Measurements from ENCODE around the gene MAPRE3. TPM values are rescaled to one million over a fixed set of nuclear protein-coding genes. Genes with fewer than 3 reads are reported as not detected.

MAPRE3 gene
- total RNA-seq, 1 experiment from 2014 or later = 1.6 TPM

DNA sequence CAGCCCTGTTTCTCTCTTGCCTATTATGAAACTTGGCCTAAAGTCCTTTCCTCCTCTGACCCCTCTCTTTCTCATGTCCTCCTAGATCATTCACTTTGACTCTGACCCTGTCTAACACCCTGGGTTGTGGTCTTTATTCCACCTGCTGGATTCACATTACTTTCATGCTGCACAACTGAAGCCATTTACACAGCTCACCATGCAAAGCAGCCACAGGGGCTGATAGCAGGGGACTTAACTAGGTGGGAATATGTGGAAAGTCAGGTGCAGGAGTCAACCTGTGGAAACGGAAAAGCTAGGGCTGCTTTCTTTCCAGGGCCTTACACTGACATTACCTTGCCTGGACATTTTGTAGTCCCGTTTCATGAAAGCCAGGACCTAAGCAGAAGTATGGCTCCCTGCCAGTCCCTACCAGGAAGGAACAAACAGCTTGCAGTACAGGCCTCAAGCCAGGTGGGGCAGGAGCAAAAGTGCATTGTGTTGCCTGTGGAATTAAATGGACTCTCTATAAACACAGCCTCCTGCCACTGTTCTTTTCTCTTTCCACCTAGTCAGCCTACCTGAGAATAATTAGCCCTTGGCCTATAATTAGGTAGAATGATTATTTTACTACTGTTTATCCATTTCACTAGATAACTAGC is 11.8 kb downstream of the MAPRE3 start:
- DNase-seq (ENCODE audit: low read depth) = peak; percentile 24

DNA sequence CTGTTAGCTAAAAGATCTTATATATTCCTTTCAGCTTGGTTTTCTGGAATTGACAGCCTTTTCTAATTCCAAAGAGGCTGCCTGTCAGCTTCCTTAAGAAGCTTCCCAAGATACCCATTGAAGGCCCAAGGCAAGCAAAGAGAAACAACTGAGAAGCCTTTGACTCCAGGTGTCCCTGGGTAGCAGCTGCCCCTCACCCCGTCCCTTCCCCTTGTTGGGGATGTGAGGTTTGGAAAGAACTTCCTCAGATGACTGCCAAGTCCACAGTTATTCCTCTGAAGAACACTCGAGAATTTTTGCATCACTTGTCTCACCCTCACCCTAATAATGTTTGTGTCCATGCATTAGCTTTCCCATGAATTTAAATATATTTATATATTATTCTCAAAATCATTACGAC is 13.3 kb downstream of the MAPRE3 start:
- no peak for DNase-seq (ENCODE audit: low read depth)

DNA sequence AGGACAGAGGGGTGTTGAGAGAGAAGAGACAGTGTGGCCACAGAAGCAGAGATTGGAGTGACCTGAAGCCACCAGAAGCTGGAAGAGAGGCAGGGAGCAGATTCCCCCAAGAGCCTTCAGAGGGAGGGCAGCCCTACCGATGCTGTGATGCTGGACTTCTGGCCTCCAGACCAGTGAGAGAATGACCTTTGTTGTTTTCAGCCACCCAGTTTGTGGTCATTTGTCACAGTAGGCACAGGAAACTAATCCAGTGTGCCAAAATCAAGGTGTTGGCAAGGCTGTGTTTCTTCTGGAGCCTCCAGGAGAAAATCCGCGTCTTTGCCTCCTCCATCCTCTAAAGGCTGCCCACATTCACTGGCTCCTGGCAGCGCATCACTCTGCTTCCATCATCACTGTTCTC is 15.4 kb downstream of the MAPRE3 start:
- DNase-seq (ENCODE audit: low read depth) = no peak

DNA sequence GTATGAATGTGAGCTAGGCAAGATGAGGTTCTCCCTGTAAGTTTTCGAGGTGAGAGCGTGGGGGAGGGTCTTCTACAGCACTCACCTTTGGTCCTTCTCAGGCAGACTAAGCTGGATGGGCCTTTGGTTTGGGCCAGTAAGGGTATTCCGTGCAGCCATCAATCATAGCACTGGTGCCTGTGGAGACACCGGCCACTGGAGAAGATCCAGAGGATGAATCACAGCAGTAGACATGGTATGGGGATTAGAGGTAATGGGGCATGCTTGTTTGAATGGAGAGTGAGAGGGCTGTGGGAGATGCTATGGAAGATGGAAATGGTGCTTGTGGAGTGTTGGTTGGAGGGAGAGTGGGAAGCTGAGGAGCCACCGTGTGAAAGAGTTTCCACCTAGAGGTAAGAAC is 16.1 kb downstream of the MAPRE3 start:
- DNase-seq (ENCODE audit: low read depth) = no peak

DNA sequence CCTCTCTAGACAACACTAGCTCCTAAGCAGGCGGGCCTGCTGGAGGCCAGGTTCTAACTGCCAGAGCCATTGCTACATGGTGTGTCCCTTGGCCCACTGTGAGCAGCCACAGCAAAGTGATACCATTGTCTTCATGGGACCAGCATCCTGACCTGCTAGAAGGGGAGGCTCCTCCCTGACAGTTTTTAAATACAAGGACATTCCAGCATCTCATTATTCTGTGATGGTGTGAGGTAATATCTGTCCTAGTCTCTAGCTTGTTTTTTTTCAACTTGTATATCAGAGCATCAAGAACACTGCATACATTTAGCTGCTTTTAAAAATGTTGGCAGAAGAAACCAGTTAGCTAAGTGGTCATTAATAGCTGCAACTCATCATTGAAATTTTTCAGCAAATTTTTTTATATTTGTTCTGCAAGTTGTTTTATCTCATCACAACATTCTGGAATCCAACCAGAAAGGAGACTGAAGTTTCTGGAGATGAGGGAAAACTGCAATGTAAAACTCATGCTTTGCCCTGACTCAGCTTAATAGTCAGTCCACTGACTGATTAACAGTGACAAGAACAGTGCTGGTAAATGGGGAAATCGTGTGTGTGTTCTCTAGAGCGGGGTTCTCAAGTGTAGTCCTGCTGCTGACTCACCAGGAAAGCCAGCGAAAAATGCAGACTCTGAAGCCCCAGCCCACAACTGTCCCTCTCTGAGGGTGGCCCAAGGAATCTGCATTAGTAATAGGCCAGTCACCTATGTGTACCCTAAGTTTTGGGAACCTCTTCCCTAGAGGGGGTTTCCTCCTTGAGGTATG is 17.8 kb downstream of the MAPRE3 start:
- peak; percentile 60 for DNase-seq (ENCODE audit: low read depth)

DNA sequence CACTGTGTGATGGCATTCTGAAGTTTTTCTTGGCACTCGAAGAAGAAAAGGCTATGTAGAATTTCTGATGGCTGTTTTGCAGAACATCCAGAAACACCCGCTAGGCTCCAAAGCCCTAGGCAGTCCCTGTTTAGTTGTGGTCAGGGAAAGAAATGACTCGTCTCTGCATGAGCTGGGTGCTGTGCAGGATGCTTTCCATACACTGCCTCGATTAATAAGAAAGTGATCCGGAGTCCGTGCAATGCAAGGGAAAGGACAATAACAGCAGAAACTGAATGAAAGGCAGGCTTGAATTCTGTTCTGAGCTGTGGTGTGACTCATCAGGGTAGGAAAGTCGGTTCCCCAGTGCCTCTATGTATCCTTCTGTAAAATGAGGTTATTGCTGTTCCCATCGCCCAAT is 18.7 kb downstream of the MAPRE3 start:
- peak; percentile 64 for DNase-seq (ENCODE audit: low read depth)

DNA sequence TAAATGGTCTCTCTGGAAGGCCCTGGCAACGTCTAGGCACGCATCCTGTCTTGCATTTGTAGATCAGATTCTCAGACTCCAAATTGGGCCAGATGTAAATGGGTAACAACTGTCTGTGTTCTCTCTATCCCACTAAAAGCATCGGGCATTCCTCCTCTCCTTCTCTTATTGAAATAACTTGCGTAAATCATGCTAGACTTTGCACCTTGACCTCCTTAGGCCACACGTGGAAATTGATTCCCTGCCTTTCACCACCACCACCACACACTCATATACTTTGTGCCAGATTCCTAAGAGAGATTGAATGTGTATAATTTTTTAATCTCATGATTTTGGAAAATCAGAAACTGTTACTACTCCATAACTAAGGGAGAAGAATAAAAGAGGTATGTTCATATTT is 21.3 kb downstream of the MAPRE3 start:
- DNase-seq (ENCODE audit: low read depth) = no peak

DNA sequence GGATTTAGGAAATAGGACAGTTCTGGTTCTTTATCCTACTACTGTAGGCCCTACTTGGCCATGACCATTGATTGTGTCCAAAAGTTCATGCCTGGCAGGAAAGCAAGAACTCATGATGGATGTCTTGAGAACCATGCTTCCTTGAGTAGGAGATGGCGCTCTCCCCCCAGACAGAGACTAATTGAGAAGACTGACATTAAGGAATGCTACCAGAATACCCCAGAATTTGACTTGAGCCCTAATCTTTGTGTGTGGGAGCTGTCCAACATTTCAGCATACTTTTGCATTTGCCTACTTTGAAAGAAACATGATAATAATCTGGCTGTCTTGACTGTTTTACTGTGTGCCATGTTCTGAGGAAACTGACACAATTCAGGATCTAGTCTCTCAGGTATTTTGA is 23.3 kb downstream of the MAPRE3 start:
- DNase-seq (ENCODE audit: low read depth) = no peak

DNA sequence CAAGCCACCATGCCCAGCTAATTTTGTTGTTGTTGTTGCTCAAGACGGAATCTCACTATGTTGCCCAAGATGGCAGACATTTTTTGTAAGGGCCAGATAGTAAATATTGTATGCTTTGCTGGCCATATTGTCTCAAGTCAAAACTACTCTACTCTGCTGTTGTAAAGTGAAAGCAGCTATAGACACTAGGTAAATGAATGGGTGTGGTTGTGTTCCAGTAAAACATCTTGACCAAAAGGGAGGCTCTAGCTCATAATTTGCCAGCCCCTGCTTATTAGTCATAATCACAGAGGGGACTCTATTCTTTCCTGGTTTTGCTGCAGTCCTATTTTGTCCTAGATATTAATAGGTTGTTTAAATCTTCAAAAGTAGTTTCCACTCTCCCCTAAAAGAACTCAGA is 24.5 kb downstream of the MAPRE3 start:
- DNase-seq (ENCODE audit: low read depth) = no peak

DNA sequence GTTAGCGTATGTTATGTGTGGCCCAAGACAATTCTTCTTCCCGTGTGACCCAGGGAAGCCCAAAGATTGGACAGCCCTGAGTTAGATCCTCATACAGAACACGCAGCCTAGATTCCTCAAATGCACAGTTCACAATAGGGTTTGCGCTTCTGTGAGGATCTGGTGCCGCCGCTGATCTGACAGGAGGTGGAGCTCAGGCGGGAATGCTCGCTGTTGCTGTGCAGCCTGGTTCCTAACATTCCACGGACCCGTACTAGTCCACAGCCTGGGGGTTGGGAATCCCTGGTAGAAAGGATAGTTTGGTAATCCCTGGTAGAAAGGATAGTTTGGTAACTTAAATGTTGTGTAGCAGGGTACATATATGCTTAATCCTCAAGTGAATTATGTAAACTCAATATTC is 27.0 kb downstream of the MAPRE3 start:
- no peak for DNase-seq (ENCODE audit: low read depth)

DNA sequence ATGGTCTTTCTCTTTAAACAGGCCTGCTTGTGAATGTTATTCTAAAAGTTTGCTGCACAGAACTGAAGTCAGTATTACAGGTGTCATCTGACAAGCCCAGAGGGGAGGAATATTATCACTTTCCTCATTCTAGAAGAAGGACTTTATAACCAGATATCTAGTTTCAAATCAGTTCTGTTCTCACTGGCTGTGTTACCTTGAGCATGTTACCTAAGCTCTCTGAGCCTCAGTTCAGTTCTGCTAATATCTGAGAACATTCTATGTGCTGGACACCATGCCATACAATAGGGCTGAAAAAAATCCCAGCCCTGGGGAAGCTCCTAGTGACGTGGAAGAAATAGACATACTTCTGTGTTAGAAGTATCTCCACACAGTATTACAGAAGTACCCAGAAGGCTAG is 27.9 kb downstream of the MAPRE3 start:
- no peak for DNase-seq (ENCODE audit: low read depth)

DNA sequence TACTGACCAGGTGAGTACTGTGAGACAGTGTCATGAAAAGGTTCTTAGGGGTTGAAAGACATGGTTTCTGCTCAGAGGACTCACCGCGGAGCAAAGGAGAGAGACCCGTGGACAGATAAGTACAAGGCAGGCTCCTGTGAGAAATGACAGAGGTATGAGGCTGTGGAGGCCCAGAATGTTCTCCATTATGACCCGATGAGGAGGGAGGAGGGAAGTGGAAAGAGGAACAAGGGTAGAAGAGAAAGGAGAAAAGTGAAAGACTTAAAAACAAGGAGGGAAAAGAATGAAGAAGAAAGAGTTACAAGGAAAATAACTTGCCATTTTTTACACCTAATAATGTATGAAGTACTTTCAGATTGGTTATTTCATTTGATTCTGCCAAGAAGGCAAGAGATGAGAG is 29.8 kb downstream of the MAPRE3 start:
- DNase-seq (ENCODE audit: low read depth) = no peak

DNA sequence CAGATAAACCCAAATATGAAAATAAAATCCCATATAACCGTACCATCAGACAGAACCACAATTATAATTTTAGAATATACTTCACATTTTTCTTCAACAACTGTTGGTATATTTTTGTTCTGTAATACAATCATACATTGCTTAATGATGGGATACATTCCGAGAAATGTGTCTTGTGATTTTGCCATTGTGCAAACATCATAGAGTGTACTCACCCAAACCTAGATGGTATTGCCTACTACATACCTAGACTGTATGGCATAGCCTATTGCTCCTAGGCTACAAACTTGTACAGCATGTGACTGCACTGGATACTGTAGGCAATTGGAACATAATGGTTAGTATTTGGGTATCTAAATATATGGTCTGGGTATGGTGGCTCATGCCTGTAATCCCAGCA is 30.6 kb downstream of the MAPRE3 start:
- DNase-seq (ENCODE audit: low read depth) = no peak

DNA sequence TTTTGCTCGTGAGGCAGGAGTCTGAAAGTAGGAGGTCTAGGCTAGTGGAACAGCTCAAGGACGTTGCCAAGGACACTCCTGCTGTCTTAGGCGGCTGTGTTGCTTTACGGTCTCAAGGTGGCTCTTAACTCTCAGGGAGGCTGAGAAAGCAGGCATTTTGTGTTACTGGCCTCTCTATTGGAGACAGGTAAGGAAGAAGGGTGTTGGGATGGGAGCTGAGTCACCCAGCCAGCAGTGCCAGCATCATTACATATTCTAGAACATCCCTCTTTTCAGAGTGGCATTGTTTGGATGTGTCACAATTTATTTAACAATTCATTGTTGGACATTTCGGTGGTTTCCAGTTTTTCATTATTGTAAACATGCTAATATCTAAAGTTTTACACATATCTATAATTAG is 31.5 kb downstream of the MAPRE3 start:
- DNase-seq (ENCODE audit: low read depth) = no peak

DNA sequence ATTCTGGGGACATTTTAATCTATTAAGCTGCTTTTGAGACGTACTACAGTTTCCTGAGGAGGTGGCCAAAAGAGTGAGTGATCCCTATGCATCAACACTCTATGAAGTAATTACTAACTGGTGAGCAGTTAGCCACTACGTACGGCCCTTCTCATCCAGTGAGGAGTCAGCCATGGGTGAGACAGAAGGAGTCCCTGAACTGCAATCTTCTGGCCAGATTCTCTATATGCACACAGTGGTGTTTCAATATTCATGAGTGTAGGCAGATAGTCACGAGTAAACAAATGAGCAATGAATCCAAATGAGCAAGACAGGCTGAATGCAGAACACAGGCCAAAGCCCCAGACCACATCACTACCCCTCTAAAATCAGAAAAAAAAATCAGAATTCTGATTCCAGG is 32.6 kb downstream of the MAPRE3 start:
- no peak for DNase-seq (ENCODE audit: low read depth)

DNA sequence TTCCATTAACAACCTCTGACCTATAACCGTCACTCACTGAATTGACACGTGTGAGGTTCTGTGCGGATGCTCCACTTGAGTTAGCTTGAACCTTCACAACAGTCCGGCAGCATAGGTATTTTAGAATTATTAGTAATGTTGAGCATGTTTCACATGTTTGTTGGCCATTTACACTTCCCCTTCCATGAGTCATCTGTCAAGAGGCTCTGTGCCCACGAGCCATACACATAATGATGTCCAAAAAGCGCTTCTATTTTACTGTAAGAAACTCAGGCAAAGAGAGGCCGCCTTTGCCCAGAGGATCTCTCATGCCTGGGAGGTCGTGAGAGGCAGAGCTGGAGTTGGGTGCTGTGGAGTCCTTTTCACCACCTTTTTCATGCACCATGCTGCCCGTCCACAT is 33.4 kb downstream of the MAPRE3 start:
- DNase-seq (ENCODE audit: low read depth) = peak; percentile 62

DNA sequence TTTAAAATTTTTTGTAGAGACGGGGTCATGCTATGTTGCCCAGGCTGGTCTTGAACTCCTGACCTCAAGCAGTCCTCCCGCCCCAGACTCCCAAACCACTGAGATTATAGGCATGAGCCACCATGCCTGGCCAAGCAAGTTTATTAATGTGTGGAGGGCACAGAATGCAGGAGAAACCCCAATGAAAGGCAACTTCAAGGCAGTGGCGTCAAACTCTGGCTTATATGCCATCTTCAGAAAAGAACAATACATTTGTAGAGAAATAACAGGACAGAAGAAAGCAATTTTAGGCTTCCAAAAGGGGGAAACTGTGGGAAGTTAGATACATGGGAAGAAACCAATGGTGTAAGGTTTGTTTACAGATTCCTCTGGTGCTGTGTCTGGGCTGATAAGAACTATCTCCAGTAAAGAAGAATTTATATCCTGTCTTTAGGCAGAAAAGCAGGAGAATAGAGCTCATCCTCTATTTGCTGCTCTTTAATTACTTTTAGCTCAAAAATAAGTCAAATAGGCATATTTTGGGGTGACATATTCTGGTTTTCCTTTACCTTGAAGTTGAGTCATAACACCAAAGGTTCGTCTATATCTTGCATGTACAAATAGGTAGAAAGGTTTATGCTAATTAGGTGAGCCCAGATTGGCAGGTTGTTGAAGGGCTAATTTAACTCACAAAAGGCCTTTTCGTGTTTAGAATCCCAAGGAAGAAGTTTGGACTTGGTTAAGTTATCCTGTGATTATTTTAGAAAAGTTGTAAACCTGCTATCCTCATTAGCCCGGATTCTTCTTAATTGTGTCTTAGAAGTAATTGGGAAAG is 36.4 kb downstream of the MAPRE3 start:
- DNase-seq (ENCODE audit: low read depth) = no peak

DNA sequence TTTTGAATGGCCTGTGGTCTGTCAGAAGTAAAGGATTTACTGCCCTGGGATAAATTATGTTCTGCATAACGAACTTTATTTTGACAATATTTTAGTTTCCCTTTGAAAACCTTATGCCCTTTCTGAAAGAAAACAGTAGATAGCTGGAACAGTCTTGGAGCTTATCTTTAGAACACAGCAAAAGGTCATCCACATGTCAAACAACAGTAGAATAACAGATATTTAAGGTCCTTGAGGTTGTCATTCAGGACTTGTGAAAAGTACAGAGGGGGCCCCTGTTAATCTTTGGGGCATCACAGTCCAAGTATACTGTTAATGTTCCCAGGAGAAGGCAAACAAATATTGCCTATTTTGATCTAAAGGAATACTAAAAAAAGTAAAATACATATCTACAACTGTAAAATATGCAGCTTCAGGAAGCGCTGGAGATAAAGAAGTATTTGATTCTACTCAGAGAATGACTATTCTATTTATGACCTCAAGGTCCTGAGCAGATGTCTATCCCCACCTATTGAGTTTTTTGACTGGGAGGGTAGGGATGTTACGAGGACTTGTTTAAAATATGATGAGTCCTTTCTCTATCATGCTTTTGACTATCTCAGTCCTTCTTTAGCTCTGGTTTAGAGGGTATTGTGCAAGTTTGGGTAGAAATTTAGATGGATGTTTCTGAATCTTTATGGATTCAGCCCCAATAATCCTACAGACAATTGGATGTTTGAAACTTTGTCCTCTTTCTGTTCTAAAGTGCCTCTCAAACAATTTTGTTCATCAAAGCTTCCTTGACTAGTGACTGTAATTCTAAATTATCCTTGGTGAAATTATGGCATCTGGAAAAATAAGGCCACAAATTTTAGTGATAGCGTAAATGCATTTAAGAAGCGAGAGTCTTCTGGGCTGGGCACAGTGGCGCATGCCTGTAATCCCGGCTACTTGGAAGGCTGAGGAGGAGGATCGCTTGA is 37.3 kb downstream of the MAPRE3 start:
- no peak for DNase-seq (ENCODE audit: low read depth)

DNA sequence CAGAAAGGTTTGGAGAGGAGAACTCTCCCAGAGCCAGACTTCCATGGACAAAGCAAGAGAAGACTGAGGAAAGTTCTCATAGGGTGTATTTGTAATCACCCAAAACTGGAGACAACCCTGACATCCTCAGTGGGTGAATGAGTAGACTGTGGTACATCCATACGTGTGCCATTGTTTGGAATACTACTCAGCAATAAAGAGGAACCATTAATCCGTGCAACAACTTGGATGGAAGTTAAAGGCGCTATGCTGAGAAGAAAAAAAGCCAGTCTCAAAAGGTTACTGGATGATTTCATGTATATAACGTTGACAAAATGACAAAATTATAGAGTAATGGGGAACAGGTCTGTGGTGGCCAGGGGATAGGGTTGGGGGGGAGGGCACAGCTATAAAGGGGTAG is 38.2 kb downstream of the MAPRE3 start:
- DNase-seq (ENCODE audit: low read depth) = no peak

DNA sequence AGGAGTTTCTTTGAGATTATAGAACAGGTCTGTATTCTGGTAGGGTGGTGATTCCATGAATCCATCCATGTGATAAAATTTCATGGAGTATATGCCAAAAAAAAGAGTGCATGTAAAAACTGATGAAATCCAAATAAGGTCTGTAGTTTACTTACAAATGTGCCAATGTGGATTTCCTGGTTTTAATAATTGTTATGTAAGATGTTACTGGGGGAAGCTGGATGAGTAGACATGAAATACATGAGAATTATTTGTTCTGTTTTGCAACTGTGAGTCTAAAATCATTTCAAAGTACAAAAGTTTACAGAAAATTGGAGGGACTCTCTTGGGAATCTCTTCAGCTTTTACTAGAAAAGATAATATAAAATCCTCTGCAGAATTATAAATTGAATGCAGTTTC is 38.6 kb downstream of the MAPRE3 start:
- DNase-seq (ENCODE audit: low read depth) = no peak

DNA sequence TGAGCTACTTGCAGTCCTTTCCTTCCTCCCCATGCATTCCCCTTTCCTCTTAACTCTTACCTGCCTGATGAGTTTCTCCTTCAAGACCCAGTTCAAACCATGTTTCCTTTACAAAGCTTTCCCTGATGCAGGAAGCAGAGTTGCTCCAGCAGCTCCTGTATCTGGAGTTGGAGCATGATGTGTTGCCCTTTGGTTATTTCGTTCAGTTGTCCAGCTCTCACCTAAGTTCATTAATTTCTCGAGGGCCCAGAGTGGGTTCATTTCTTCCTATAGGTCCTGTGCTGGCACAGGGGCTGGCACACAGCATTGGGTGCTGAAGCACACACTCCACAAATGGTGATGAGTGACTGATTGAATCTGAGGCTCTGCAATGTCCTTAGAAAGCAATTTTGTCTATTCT is 39.3 kb downstream of the MAPRE3 start:
- no peak for DNase-seq (ENCODE audit: low read depth)

DNA sequence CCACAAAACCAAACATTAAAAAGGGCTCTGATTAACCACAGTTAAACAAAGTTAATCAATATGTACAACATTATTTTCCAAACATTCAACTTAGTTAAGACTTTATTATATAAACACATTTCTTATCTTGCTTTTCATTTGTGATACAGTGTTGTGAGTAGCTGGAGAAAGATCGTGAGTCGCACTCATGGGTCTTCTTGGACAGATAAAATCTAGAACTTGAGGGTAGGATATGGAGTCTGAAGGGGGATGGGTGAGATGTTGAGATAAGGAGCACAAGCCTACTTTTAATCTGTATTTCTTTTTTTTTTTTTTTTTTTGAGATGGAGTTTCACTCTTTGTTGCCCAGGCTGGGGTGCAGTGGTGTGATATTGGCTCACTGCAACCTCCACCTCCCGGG is 39.7 kb downstream of the MAPRE3 start:
- DNase-seq (ENCODE audit: low read depth) = peak; percentile 58
